NCI-H526 treated with DMSO at 0.1 percent for 48 hours (cell line): ENCODE data around the gene TMEM202.
"Not testable (repeated sequence)": the region's sequence is repeated elsewhere in the genome, so short reads cannot be mapped to it uniquely, and the experiment has no call there.

Experiments
- DNase-seq: peaks from one replicate; lab custom pipeline; 2025; lab: John Stamatoyannopoulos, UW

TMEM202 gene

GRCh38 chr15:72402726-72403125 is 4.6 kb downstream of the TMEM202 start:
- no peak for DNase-seq

GRCh38 chr15:72404356-72404755 is 6.3 kb downstream of the TMEM202 start:
- DNase-seq = no peak

- DNase-seq = no peak
Measured at GRCh38 chr15:72404841-72405240, 6.7 kb downstream of the TMEM202 start.

- no peak for DNase-seq
Measured at GRCh38 chr15:72406936-72407335, 8.8 kb downstream of the TMEM202 start.

GRCh38 chr15:72411111-72411510 is 13.0 kb downstream of the TMEM202 start:
- no peak for DNase-seq

- DNase-seq = no peak
Measured at GRCh38 chr15:72411544-72411943, 13.4 kb downstream of the TMEM202 start.

- DNase-seq = not testable (repeated sequence)
Measured at GRCh38 chr15:72413337-72413736, 15.2 kb downstream of the TMEM202 start.

GRCh38 chr15:72415304-72415703 is 17.2 kb downstream of the TMEM202 start:
- no peak for DNase-seq

- DNase-seq = not testable (repeated sequence)
Measured at GRCh38 chr15:72419768-72420167, 21.7 kb downstream of the TMEM202 start.

GRCh38 chr15:72420576-72420975 is 22.5 kb downstream of the TMEM202 start:
- DNase-seq = no peak

- no peak for DNase-seq
Measured at GRCh38 chr15:72421484-72421883, 23.4 kb downstream of the TMEM202 start.

GRCh38 chr15:72423256-72423655 is 25.2 kb downstream of the TMEM202 start:
- DNase-seq = no peak

- DNase-seq = no peak
Measured at GRCh38 chr15:72426753-72427152, 28.6 kb downstream of the TMEM202 start.

GRCh38 chr15:72437650-72438316 is 39.7 kb downstream of the TMEM202 start:
- DNase-seq = no peak

- DNase-seq = not testable (repeated sequence)
Measured at GRCh38 chr15:72442848-72443247, 44.7 kb downstream of the TMEM202 start.

GRCh38 chr15:72445426-72445825 is 47.3 kb downstream of the TMEM202 start:
- no peak for DNase-seq

GRCh38 chr15:72450805-72451204 is 52.7 kb downstream of the TMEM202 start:
- DNase-seq = no peak

- no peak for DNase-seq
Measured at GRCh38 chr15:72451224-72451623, 53.1 kb downstream of the TMEM202 start.

GRCh38 chr15:72456684-72457083 is 58.6 kb downstream of the TMEM202 start:
- no peak for DNase-seq
